ENCODE measurements around the gene RBM18. TPM values are rescaled to one million over a fixed set of nuclear protein-coding genes. Genes with fewer than 3 reads are reported as not detected.

Gene RBM18, protein sequence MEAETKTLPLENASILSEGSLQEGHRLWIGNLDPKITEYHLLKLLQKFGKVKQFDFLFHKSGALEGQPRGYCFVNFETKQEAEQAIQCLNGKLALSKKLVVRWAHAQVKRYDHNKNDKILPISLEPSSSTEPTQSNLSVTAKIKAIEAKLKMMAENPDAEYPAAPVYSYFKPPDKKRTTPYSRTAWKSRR
- 10 to 100 TPM in 2 of 4 donors, 1 to 10 TPM in 2; 8.1 to 18.8 (median 10.1) TPM for total RNA-seq

DNA sequence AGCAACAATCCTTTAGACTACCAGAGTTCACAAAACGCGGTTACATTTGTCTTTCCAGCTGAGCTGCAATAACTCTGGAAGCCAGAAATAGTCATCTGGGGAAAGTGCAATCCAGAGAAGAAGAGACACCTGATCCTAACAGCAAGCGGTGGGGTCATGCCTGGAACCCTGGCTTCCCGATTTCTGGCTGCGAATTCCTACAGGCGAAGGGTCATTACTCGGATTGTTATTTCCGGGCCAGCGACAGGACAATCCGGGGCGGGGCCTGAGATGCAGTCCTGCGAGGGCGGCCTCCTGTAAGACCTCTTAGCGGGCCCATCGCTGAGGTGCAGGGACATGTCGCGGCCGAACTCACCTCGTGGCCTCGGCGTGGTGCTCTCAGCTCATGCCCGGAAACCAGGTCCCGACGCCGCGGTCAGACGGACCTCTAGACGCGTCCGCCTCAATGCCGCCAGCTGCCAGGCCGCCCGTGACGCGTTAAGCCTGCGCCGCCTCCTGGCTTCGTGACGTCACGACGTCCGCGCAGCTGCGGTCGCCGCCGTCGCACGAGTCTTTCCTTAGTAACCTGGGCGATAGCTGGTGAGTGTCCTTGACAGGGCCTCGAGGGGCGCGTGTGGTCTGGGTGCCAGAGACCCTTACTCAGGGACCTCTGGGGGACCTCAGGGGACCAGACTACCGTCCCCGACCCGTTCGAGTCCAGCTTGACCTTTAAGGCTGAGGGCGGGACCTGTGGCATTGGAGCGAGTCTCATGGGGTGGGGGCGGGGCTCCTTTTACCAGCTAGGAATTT, at the start of gene RBM18, which contains the start of gene MRRF:
Gene RBM18, minus strand, starts transcription at position 481 of the 789 bp plus-strand sequence. CDS start 3,348 bp downstream, outside the sequence.
Gene MRRF, plus strand, starts transcription at position 523 of the 789 bp plus-strand sequence. CDS start 6,010 bp downstream, outside the sequence.
- TF ChIP-seq, protein P1, sequence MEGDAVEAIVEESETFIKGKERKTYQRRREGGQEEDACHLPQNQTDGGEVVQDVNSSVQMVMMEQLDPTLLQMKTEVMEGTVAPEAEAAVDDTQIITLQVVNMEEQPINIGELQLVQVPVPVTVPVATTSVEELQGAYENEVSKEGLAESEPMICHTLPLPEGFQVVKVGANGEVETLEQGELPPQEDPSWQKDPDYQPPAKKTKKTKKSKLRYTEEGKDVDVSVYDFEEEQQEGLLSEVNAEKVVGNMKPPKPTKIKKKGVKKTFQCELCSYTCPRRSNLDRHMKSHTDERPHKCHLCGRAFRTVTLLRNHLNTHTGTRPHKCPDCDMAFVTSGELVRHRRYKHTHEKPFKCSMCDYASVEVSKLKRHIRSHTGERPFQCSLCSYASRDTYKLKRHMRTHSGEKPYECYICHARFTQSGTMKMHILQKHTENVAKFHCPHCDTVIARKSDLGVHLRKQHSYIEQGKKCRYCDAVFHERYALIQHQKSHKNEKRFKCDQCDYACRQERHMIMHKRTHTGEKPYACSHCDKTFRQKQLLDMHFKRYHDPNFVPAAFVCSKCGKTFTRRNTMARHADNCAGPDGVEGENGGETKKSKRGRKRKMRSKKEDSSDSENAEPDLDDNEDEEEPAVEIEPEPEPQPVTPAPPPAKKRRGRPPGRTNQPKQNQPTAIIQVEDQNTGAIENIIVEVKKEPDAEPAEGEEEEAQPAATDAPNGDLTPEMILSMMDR (IDR thresholded peaks at IDR 0.05; ENCODE audit: low read depth) = no peak

DNA sequence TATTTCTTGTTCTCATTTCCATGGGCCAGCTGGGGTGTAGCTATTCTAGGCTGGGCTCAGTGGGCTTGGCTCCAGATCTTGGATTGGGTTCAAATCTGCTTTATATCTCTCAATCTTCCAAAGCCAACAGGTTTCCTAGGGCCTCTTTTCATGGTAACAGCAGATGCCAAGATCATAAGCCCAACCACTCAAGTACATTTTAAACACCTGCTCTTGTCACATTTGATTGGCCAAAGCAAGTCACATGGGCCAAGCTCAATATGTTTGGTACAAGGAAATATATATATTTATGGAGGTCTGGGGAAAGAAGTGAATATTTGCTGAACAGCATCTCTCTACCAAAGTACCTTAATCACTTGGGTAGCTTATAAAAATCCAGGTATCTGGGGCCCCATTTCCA, 49.5 kb upstream of the RBM18 start:
- TF ChIP-seq, protein P1 (IDR thresholded peaks at IDR 0.05; ENCODE audit: low read depth) = no peak

DNA sequence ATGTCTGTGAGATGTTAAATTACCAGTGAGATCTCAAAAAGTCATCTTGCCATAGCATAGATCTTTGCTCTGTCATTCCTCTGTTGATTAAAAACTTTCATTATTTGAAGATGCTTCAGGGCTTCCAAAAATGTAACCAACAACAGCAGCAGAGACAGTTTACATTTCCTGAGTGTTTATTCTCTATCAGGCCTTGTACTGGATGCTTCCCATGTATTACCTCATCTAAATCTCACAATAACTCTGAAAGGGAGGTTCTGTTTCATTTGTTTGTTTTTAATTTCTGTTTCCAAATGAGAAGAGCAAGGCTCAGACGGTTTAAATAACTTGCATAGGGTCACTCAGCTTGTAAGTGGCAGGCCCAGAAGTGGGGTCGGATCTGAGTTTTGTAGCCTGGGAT, 45.2 kb upstream of the RBM18 start:
- TF ChIP-seq, protein P1 (IDR thresholded peaks at IDR 0.05; ENCODE audit: low read depth) = no peak

DNA sequence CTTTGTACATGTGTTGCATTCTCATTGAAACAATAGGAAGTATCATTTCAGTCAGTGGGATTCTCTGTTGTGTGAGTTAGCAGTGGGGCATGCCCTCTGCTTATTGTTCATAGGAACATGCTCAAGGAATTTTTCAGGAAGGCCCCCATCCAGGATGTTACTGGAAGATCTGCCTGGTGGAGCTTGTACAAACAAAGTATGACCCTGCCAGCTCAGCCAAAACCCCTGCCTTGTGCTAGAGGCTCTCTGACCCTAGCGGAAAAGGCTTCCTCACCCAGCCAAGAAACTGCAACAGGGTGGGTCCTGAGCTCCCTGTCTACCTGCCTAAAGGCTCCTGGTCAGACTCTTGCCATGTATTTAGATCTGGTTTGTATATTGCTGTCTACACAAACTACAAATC, 43.3 kb upstream of the RBM18 start:
- TF ChIP-seq, protein P1 (IDR thresholded peaks at IDR 0.05; ENCODE audit: low read depth) = no peak

DNA sequence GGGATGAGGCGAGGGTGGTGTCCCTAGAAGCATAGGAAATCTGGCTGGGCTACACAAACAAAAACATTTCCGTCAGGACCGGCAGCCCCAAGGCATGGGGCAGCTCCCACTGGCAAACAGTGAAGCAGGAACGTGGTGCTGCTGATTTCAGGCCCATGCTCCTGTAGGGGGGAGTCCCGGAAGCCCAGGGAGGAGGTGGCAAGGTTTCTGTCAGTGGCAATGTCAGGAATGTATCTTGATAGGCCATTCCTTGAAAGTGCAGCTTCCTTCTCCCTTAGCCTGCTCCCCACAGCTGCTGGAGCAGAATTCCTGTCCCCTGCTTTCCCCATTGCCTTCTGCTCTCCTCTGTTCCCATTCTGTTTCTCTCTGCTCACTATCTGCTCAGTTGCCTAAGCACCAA, 42.4 kb upstream of the RBM18 start:
- TF ChIP-seq, protein P1 (IDR thresholded peaks at IDR 0.05; ENCODE audit: low read depth) = no peak

DNA sequence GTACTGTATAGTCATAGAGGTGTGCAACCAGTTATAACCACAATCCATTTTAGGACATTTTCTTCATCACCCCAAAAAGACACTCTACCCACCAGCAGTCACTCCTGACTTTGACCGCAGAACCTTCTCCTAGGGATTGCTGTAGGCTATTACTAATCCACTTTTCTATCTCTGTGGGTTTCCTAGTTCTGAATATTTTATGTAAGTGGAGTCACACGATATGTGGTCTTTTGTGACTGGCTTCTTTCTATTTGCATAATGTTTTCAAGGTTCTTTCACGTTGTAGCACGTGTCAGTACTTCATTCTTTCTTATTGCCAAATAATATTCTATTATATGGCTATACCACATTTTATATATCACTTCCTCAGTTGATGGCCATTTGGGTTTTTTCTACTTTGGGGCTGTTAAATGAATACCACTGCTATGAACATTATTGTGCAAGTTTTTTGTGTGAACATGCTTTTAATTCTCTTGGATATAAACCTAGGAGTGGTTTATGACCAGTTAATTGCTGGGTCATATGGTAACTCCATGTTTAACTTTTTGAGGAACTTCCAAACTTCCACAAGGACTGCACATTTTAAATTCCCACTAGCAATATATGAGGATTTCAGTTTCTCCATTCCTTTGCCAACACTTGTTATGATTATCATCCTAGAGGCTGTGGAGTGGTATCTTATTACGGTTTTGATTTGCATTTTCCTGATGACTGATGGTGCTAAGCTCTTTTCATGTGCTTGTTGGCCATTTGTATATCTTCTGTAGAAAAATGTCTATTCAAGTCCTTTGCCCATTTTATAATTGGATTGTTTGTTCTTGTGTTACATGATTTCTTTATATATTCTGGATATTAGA, 37.8 kb upstream of the RBM18 start:
- TF ChIP-seq, protein P1 (IDR thresholded peaks at IDR 0.05; ENCODE audit: low read depth) = no peak
